Loucy (cell line): Measurements from ENCODE around the gene C15orf39.

Source experiments
- H2AFZ ChIP-seq: fragments of 200-600 bp; sonication (generic); 2 replicates; pipeline ENCODE4 v1.6.0; 2016; ENCODE audit warnings: antibody characterized with exemption, mild to moderate bottlenecking, low read length, moderate library complexity
- H3F3A ChIP-seq: fragments of 200-600 bp; 2 replicates; pipeline ENCODE4 v1.6.0; 2016; ENCODE audit warnings: antibody characterized with exemption, low read depth, mild to moderate bottlenecking
- H3K27me3 ChIP-seq: fragments of 200-600 bp; sonication (generic); 2 replicates; pipeline ENCODE4 v1.6.1; 2014; ENCODE audit warnings: low read length, mild to moderate bottlenecking; ENCODE audit not compliant: insufficient read depth, poor library complexity, severe bottlenecking
- H3K36me3 ChIP-seq: fragments of 200-600 bp; sonication (generic); 2 replicates; pipeline ENCODE4 v1.6.1; 2016; ENCODE audit warnings: low read length; ENCODE audit not compliant: insufficient read depth
- H3K4me1 ChIP-seq: fragments of 200-600 bp; sonication (generic); 2 replicates; pipeline ENCODE4 v1.5.1; 2014; ENCODE audit warnings: low read length, mild to moderate bottlenecking; ENCODE audit not compliant: insufficient read depth, poor library complexity, severe bottlenecking
- H3K4me2 ChIP-seq: fragments of 200-600 bp; sonication (generic); 2 replicates; pipeline ENCODE4 v1.6.0; 2014; ENCODE audit warnings: antibody characterized with exemption, low read length, low read depth, mild to moderate bottlenecking; ENCODE audit not compliant: poor library complexity, severe bottlenecking
- H3K4me3 ChIP-seq: fragments of 200-600 bp; sonication (generic); 2 replicates; pipeline ENCODE4 v1.5.1; 2014; ENCODE audit warnings: low read length, mild to moderate bottlenecking, mixed read lengths; ENCODE audit not compliant: poor library complexity, severe bottlenecking
- H3K79me2 ChIP-seq: fragments of 200-600 bp; sonication (generic); 2 replicates; pipeline ENCODE4 v1.6.1; 2014; ENCODE audit warnings: low read length; ENCODE audit not compliant: insufficient read depth
- H3K9ac ChIP-seq: fragments of 200-600 bp; sonication (generic); 2 replicates; pipeline ENCODE4 v1.6.0; 2014; ENCODE audit warnings: mild to moderate bottlenecking, low read depth, low read length, moderate library complexity; ENCODE audit not compliant: poor library complexity, severe bottlenecking
- H3K9me2 ChIP-seq: fragments of 200-600 bp; sonication (generic); replicated peaks from 2 replicates; pipeline ENCODE4 v1.6.1; 2016; ENCODE audit warnings: low read depth, low read length, mixed read lengths
- H3K9me3 ChIP-seq: fragments of 200-600 bp; sonication (generic); 2 replicates; pipeline ENCODE4 v1.6.1; 2014; ENCODE audit warnings: mild to moderate bottlenecking, antibody characterized with exemption, low read length, low read depth; ENCODE audit not compliant: insufficient read depth
- H4K20me1 ChIP-seq: fragments of 200-600 bp; sonication (generic); 2 replicates; pipeline ENCODE4 v1.6.0; 2014; ENCODE audit warnings: antibody characterized with exemption, low read length, mild to moderate bottlenecking; ENCODE audit not compliant: insufficient read depth, poor library complexity, severe bottlenecking
- EZH2phosphoT487 ChIP-seq: fragments of 200-600 bp; IDR thresholded peaks from 2 replicates; pipeline ENCODE4 v1.6.1; 2018; ENCODE audit warnings: antibody characterized with exemption, mild to moderate bottlenecking, moderate library complexity, borderline replicate concordance
- TF ChIP-seq, protein P1 (sequence below): fragments of 200-600 bp; sonication (generic); conservative IDR thresholded peaks from 2 replicates; pipeline ENCODE4 v1.5.1; 2014; ENCODE audit warnings: mild to moderate bottlenecking, antibody characterized with exemption, low read length

The C15orf39 gene

DNA sequence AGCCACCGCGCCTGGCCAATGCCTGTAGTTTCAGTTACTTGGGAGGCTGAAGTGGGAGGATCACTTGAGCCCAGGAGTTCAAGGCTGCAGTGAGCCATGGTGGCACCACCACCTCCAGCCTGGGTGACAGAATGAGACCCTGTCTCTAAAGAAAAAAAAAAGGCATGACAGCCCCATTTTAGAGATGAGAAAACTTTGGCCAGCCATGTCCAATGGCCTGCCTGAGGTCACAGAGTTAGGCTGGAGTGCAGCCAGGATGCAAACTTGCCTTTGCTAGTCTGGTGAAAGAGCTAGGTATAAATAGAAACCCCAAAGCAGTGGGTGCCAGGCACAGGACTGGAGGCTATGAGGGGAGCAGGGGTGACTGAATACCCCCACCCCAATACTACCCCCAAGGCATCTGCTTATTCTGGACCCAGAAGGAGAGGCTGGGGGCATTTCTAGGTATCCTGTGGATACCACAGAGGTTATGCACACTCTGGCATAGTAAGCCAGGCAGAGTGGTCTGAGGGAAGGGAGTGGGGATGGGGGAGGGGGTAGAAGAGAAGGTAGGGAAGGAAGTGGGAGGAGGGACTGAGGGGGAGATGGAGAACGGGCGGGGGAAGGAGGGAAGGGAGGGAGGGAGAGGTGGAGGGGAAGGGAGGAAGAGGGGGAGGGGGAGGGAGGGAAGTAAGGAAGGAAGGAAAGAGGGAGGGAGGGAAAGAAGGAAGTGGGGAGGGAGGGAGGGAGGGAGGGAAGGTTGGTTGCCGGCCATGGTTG is 16.2 kb upstream of the C15orf39 start:
- no peaks in the 10 kb centered on the region for H4K20me1 ChIP-seq
- H3K27me3 ChIP-seq = no peaks in the 10 kb centered on the region
- H3K36me3 ChIP-seq = no peaks in the 10 kb centered on the region
- peak overlapping the region; percentile 49 for H3K4me2 ChIP-seq
- no peak for TF ChIP-seq EZH2phosphoT487
- TF ChIP-seq, protein P1, sequence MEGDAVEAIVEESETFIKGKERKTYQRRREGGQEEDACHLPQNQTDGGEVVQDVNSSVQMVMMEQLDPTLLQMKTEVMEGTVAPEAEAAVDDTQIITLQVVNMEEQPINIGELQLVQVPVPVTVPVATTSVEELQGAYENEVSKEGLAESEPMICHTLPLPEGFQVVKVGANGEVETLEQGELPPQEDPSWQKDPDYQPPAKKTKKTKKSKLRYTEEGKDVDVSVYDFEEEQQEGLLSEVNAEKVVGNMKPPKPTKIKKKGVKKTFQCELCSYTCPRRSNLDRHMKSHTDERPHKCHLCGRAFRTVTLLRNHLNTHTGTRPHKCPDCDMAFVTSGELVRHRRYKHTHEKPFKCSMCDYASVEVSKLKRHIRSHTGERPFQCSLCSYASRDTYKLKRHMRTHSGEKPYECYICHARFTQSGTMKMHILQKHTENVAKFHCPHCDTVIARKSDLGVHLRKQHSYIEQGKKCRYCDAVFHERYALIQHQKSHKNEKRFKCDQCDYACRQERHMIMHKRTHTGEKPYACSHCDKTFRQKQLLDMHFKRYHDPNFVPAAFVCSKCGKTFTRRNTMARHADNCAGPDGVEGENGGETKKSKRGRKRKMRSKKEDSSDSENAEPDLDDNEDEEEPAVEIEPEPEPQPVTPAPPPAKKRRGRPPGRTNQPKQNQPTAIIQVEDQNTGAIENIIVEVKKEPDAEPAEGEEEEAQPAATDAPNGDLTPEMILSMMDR = no peak
- H3K9ac ChIP-seq = no peak overlapping the region
- no peaks in the 10 kb centered on the region for H3K9me3 ChIP-seq
- H3K4me3 ChIP-seq = no peak overlapping the region
- no peak overlapping the region for H2AFZ ChIP-seq
- no peaks in the 10 kb centered on the region for H3K9me2 ChIP-seq
- no peaks in the 10 kb centered on the region for H3F3A ChIP-seq
- peaks cover 40% of the 10 kb centered on the region for H3K4me1 ChIP-seq
- no peaks in the 10 kb centered on the region for H3K79me2 ChIP-seq

GRCh38 chr15:75186044-75186443 is 15.6 kb upstream of the C15orf39 start:
- no peaks in the 10 kb centered on the region for H3K9me2 ChIP-seq
- H3K9me3 ChIP-seq = 0 out of 2 replicates have a peak, but pooled peaks cover 2% of the 10 kb centered on the region
- no peaks in the 10 kb centered on the region for H3F3A ChIP-seq
- no peaks in the 10 kb centered on the region for H4K20me1 ChIP-seq
- H3K36me3 ChIP-seq = no peaks in the 10 kb centered on the region
- H3K4me2 ChIP-seq = peak overlapping the region; percentile 44
- H3K9ac ChIP-seq = peak overlapping the region; percentile 54
- H3K4me3 ChIP-seq = no peak overlapping the region
- H2AFZ ChIP-seq = no peak overlapping the region
- no peaks in the 10 kb centered on the region for H3K27me3 ChIP-seq
- H3K79me2 ChIP-seq = no peaks in the 10 kb centered on the region
- TF ChIP-seq, protein P1 = no peak
- no peak for TF ChIP-seq EZH2phosphoT487
- H3K4me1 ChIP-seq = peaks cover 34% of the 10 kb centered on the region

DNA sequence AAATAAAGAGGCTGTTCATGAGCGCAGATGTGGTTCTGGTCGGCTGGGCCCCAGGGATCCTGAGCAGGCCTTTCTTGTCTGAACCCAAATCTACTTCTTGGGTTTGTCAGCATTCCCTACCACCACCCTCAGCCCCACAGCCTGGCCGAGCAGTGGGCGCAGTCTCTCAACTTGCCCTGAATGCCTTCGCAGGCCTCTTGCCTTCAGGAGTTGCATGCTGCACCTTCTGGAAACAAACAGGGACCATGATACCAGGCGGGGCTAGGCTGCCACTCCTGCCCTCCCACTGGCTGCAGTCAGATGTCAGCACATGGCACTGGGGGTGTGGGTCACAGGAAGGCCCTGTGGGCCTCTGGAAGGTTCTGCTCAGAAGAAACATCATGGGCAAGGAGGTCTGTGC is 13.2 kb upstream of the C15orf39 start:
- H3K27me3 ChIP-seq = no peaks in the 10 kb centered on the region
- no peaks in the 10 kb centered on the region for H3F3A ChIP-seq
- no peaks in the 10 kb centered on the region for H4K20me1 ChIP-seq
- H3K4me2 ChIP-seq = no peak overlapping the region
- H3K79me2 ChIP-seq = no peaks in the 10 kb centered on the region
- TF ChIP-seq, protein P1 = no peak
- TF ChIP-seq EZH2phosphoT487 = no peak
- 0 out of 2 replicates have a peak, but pooled peaks cover 2% of the 10 kb centered on the region for H3K9me3 ChIP-seq
- H3K9me2 ChIP-seq = no peaks in the 10 kb centered on the region
- H3K36me3 ChIP-seq = no peaks in the 10 kb centered on the region
- H3K4me1 ChIP-seq = peaks cover 23% of the 10 kb centered on the region
- no peak overlapping the region for H2AFZ ChIP-seq
- no peak overlapping the region for H3K4me3 ChIP-seq
- no peak overlapping the region for H3K9ac ChIP-seq
